Fibroblast of mammary gland (primary cell): ENCODE results near the gene SYNGR2.
A peak's percentile ranks its signal among the peaks of the same experiment; 100 is the strongest.

Experiments
- DNase-seq: peaks from one replicate; pipeline ENCODE4 v3.0.0-alpha.2; 2010; ENCODE audit warnings: low read depth
- H3K4me3 ChIP-seq: 2 replicates; pipeline ENCODE4 v1.5.1; 2011; ENCODE audit warnings: low read depth, mild to moderate bottlenecking, low read length, moderate library complexity; ENCODE audit not compliant: control insufficient read depth
- TF ChIP-seq, protein P1 (sequence below): conservative IDR thresholded peaks from 2 replicates; pipeline ENCODE4 v1.5.1; 2011; ENCODE audit warnings: low read depth, low read length, inconsistent platforms; ENCODE audit not compliant: control insufficient read depth, insufficient read depth

The SYNGR2 gene

DNA sequence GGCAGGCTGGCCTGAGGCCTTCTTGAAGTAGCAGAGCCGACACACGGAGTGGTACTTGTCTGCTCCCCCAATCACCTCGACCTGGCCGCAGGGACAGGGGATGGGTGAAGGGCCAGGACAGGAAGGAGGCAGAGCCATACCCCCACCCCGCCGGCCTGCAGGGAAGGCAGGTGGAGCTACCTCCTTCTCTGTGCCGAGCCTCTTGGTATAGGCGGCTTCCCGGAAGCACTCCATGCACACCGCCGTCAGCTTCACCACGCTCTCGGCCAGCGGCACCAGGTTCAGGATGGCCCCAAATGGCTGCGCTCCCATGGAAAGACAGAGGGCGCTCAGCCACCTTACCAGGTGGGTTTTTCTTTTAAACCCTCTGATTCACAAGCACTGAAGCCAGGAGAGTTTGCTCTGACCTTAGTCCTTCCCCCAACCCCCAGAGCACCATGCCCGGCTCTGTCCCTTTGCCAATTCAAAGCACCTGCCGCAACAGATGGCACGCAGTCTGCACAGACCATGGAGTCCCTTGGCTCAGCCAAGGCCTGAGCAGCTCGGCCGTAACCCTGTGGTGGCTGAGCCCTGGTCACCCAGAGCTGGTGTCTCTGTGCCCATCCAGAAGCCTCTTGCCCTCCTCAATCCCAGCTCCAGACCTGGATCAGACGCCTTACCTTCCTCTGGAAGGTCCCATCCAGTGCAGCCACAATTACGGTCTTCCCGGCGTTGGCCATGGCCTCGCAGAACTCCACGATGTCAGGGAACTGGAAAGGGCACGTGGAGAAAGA is 6.7 kb downstream of the SYNGR2 start:
- TF ChIP-seq, protein P1, sequence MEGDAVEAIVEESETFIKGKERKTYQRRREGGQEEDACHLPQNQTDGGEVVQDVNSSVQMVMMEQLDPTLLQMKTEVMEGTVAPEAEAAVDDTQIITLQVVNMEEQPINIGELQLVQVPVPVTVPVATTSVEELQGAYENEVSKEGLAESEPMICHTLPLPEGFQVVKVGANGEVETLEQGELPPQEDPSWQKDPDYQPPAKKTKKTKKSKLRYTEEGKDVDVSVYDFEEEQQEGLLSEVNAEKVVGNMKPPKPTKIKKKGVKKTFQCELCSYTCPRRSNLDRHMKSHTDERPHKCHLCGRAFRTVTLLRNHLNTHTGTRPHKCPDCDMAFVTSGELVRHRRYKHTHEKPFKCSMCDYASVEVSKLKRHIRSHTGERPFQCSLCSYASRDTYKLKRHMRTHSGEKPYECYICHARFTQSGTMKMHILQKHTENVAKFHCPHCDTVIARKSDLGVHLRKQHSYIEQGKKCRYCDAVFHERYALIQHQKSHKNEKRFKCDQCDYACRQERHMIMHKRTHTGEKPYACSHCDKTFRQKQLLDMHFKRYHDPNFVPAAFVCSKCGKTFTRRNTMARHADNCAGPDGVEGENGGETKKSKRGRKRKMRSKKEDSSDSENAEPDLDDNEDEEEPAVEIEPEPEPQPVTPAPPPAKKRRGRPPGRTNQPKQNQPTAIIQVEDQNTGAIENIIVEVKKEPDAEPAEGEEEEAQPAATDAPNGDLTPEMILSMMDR = no peak
- no peak overlapping the region for H3K4me3 ChIP-seq

DNA sequence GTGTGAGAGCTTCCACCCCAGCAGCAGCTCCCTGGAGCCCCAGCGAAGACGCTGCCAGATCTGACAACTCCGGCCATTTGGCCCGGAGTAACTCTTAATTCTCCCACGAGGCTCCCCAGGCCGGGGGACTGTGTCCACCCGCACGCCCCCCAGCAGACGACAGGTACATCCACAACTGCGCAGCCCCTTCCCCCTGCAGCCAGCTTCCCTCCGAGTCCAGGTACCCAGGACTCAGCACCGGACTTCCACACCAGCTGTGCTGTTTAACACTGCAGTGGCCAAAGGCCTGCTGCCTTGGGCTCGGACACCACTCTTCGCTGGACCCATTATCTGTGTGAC is 7.2 kb downstream of the SYNGR2 start:
- no peak for DNase-seq
- H3K4me3 ChIP-seq = no peak overlapping the region
- TF ChIP-seq, protein P1 = no peak

More for the DNA sequence above, 6.7 kb downstream of the SYNGR2 start:
- no peak for DNase-seq

DNA sequence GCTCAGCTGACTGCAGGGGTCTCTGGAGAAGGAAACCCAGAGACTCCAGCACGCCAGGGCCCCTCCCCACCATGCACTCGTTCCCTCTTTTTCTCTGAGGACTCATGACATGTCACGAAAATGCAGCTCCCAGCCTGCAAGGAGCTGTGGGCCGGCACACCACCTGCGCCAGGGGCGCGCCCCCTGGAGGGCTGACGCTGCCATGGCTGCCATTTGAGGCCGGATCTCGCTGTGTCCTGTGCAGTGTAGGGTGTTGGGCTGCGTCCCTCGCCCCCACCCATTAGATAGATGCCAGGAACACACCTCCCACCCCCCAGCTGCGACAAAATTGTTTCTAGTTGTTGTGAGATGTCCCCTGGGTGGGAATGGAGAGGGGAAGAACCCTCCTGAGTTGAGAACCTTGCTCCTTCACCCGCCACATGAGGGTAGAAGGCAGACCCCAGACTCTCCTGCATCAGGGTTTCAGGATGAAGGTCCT is 8.2 kb downstream of the SYNGR2 start:
- no peak overlapping the region for H3K4me3 ChIP-seq
- peak; percentile 41 for DNase-seq
- TF ChIP-seq, protein P1 = peak; percentile 78

DNA sequence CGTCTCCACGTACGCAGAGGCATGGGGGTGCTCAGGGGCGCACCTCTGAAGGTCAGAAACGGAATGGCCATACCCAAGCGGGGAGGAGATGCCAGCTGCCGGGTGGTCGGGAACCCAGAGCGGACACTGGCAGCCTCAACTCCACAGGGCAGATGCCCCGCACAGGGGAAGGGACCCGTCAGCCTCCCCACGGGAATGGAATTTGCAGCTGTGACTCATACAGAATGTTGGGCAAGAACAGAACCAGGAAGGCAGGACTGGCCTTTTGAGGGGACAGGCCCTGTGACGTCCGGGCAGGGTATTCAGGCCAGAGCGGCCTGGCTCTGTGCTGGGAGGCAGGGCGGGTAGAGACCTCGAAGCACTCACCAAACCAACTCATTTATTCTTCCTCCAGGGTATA is 11.0 kb downstream of the SYNGR2 start:
- TF ChIP-seq, protein P1 = no peak
- H3K4me3 ChIP-seq = no peak overlapping the region
- DNase-seq = peak; percentile 39

DNA sequence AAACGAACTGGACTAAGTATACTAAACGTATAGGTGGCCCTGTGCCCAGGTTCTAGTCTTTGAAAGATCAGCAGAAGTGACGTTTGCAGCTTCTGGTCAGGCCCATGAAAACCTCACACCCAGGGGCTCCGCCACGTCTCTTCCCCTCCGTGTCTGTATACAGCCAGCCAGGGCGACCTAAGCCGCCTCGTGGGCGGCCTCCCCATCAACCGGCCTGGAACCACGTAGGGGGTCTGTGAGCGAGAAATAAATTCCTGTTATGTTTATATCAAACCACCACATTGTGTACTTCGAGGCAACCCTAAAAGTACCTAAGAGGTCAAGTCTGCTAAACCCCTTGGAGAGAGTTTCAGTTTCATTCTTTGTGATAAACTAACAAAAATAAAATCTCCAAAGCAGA is 11.7 kb downstream of the SYNGR2 start:
- no peak for DNase-seq
- H3K4me3 ChIP-seq = no peak overlapping the region
- TF ChIP-seq, protein P1 = no peak

DNA sequence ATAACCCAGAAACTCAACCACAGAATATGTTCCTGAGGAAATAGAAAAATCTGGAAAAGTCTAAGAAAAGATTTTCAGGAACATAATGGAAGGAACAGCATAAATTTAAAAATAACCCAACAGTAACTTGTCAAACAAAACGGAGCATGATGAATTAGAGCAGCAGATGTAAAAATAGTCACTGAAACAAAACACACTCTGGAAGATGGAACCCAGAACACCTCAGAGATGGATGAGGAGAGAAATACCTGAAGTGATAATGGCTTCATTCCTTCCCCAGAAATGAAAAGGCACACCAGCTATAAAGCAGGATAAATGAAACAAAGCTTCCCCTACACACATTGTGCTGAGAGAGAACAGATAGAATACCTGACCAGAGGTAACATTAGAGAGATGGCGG is 12.1 kb downstream of the SYNGR2 start:
- H3K4me3 ChIP-seq = no peak overlapping the region
- DNase-seq = no peak
- TF ChIP-seq, protein P1 = no peak
